HepG2 (cell line): Measurements from ENCODE around the gene SP5. TPM values are rescaled to one million over a fixed set of nuclear protein-coding genes. Genes with fewer than 3 reads are reported as not detected.

Source experiments
- CHD4 ChIP-seq: fragments of 200-600 bp; sonication (generic); IDR thresholded peaks from 2 replicates; pipeline ENCODE4 v1.7.0; 2017; ENCODE audit warnings: mild to moderate bottlenecking, low read length, borderline replicate concordance
- E2F5 ChIP-seq: sonication (generic); formaldehyde crosslinking; conservative IDR thresholded peaks from 2 replicates; pipeline ENCODE4 v1.4.0; 2020; ENCODE audit warnings: missing genetic modification reagents
- EP300 ChIP-seq, 3 experiments: sonication (generic) in 1 of 3; formaldehyde crosslinking in 1 of 3; IDR thresholded peaks; 2 replicates each; pipeline versions ENCODE4 v1.5.1 to v1.6.1; 2011 to 2020; ENCODE audit warnings: low read depth in 2 of 3, low read length in 2 of 3, borderline replicate concordance in 1 of 3, improper control_type of control experiment in 1 of 3, mild to moderate bottlenecking in 1 of 3, missing genetic modification reagents in 1 of 3, moderate library complexity in 1 of 3
- HNF4G ChIP-seq, 2 experiments: sonication (generic) in 1 of 2; formaldehyde crosslinking in 1 of 2; IDR thresholded peaks; 2 replicates each; pipeline versions ENCODE4 v1.4.0 to v1.6.1; 2011 to 2020; ENCODE audit warnings: borderline replicate concordance in 2 of 2, low read depth in 2 of 2, mild to moderate bottlenecking in 2 of 2, low read length in 1 of 2, missing genetic modification reagents in 1 of 2, moderate library complexity in 1 of 2
- MYC ChIP-seq: sonication (generic); formaldehyde crosslinking; IDR thresholded peaks from 2 replicates; pipeline ENCODE4 v1.9.0; 2021; ENCODE audit warnings: missing genetic modification reagents, borderline replicate concordance
- NRL ChIP-seq: sonication (generic); formaldehyde crosslinking; IDR thresholded peaks from 2 replicates; pipeline ENCODE4 v1.5.0; 2020; ENCODE audit warnings: missing genetic modification reagents, mild to moderate bottlenecking, moderate library complexity, borderline replicate concordance
- RELA ChIP-seq: sonication (generic); formaldehyde crosslinking; IDR thresholded peaks from 2 replicates; pipeline ENCODE4 v1.4.0; 2020; ENCODE audit warnings: missing genetic modification reagents
- TCF12 ChIP-seq, 2 experiments: fragments of 450-650 bp in 1 of 2; sonication (generic) in 1 of 2; formaldehyde crosslinking in 1 of 2; IDR thresholded peaks; 2 replicates each; pipeline versions ENCODE4 v1.6.1 to v1.8.0; 2017 to 2022; ENCODE audit warnings: antibody characterized with exemption in 1 of 2, mild to moderate bottlenecking in 1 of 2, missing genetic modification reagents in 1 of 2, moderate library complexity in 1 of 2
- ZBTB49 ChIP-seq: sonication (generic); formaldehyde crosslinking; IDR thresholded peaks from 2 replicates; pipeline ENCODE4 v1.4.0; 2020; ENCODE audit warnings: missing genetic modification reagents, borderline replicate concordance
- ZFP91 ChIP-seq: sonication (generic); formaldehyde crosslinking; IDR thresholded peaks from 2 replicates; pipeline ENCODE4 v1.9.0; 2022; ENCODE audit warnings: missing genetic modification reagents, mild to moderate bottlenecking, borderline replicate concordance
- ZNF331 ChIP-seq: sonication (generic); formaldehyde crosslinking; IDR thresholded peaks from 2 replicates; pipeline ENCODE4 v1.4.0; 2020; ENCODE audit warnings: missing genetic modification reagents
- ZNF547 ChIP-seq: sonication (generic); formaldehyde crosslinking; IDR thresholded peaks from 2 replicates; pipeline ENCODE4 v1.5.1; 2020; ENCODE audit warnings: mild to moderate bottlenecking, missing genetic modification reagents
- ZNF567 ChIP-seq: sonication (generic); formaldehyde crosslinking; IDR thresholded peaks from 2 replicates; pipeline ENCODE4 v1.8.1; 2023; ENCODE audit warnings: mild to moderate bottlenecking, missing genetic modification reagents, borderline replicate concordance
- ZNF7 ChIP-seq: IDR thresholded peaks from 2 replicates; pipeline ENCODE4 v1.6.1; 2016; ENCODE audit warnings: missing biosample characterization, missing genetic modification reagents
- polyA plus RNA-seq, 8 experiments: library from polyadenylated mRNA; depleted of rRNA in 3 of 8; stranded (reverse) in 7 of 8; unstranded in 1 of 8; fragments of >200 nt; fragmentation: Illumina TruSeq in 4 of 8; extraction: Trizol in 4 of 8; gene quantifications; 2 replicates each; pipeline versions ENCODE4 v1.2.1 to v1.2.3, GENCODE V29; 2011 to 2016; ENCODE audit warnings: low read depth in 4 of 8, missing spikeins in 1 of 8, mixed read lengths in 1 of 8; ENCODE audit not compliant: insufficient read depth in 1 of 8
- total RNA-seq, 5 experiments: library from RNA; depleted of rRNA; stranded (reverse); fragments of >200 nt; fragmentation: Illumina TruSeq; extraction: Trizol; gene quantifications; 2 replicates each; pipeline ENCODE4 v1.2.3, GENCODE V29; 2016; ENCODE audit warnings: low read depth in 1 of 5
- TF ChIP-seq, protein P1 (sequence below): sonication (generic); formaldehyde crosslinking; IDR thresholded peaks from 2 replicates; pipeline ENCODE4 v1.5.0; 2020; ENCODE audit warnings: mild to moderate bottlenecking, missing genetic modification reagents, borderline replicate concordance
- TF ChIP-seq, protein P2 (sequence below): sonication (generic); formaldehyde crosslinking; IDR thresholded peaks from 2 replicates; pipeline ENCODE4 v1.5.0; 2020; ENCODE audit warnings: mild to moderate bottlenecking, missing genetic modification reagents, moderate library complexity

SP5 gene
- total and polyA plus RNA-seq, 2 of the 13 experiments (the other 11 are each of a cell fraction or from before 2014, with no cell fraction given), result 50.8 to 119 TPM

DNA sequence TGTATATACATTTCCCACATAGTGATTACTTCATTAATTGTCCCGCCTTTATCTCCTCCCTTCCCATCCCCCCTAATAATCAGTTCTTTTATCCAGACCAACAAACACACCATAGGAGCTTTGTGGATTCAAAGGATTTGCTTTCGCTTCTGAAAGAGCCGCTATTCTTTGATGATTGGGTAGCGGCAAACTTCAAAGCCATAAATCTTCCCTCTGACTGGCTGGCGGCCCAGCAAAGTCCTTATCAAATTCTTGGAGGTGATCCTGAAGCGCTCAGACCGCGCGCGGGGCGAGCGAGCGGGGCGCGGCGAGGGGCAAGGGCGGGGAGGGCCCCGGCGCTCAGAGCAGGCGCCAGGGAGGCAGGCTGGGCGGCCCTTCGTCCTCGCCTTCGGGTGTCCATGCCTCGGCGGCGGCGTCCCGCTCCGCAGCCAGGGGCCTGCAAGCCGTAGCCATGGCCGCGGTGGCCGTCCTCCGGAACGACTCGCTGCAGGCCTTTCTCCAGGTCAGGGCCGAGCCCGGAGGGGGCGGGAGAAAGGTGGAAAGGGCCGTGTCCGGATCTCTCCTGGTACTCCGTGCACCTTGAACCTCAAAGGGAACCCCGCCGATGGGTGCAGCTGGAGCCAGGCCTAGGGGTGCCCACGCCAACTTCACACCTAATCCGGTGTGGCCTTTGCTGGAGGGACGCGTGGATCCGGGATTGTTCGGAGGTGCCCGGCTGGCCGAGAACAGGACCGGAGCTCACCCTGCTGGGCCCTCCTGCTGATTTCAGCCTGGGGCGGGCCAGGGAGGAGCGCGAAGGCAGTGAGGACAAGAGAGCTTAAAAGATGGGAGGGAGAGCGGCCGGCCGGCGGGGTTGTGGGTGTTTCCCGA lies at the start of gene SP5 (continued):
- TF ChIP-seq, protein P1, sequence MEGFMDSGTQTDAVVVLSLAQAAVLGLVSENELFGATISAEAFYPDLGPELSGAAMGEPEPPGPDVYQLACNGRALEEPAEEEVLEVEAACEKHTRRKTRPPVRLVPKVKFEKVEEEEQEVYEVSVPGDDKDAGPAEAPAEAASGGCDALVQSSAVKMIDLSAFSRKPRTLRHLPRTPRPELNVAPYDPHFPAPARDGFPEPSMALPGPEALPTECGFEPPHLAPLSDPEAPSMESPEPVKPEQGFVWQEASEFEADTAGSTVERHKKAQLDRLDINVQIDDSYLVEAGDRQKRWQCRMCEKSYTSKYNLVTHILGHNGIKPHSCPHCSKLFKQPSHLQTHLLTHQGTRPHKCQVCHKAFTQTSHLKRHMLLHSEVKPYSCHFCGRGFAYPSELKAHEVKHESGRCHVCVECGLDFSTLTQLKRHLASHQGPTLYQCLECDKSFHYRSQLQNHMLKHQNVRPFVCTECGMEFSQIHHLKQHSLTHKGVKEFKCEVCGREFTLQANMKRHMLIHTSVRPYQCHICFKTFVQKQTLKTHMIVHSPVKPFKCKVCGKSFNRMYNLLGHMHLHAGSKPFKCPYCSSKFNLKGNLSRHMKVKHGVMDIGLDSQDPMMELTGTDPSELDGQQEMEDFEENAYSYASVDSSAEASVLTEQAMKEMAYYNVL, result peak; percentile 47; the same call in 1 of the 2 replicates
- peak; percentile 64; the same call in 1 of the 2 replicates for TF ChIP-seq RELA
- peak; percentile 86 for TF ChIP-seq NRL (CRISPR knock-in tag)
- no peak for TF ChIP-seq ZBTB49
- TF ChIP-seq ZNF331 (CRISPR knock-in tag), result peak; percentile 76
- peak; percentile 82 to 97 for TF ChIP-seq EP300 (IDR thresholded peaks at IDR 0.05; ENCODE audit: low read depth in 2 of 2, low read length in 2 of 2)
- TF ChIP-seq EP300 (CRISPR knock-in tag; IDR thresholded peaks at IDR 0.05; ENCODE audit: borderline replicate concordance), result peak; percentile 84
- peak; percentile 68; the same call in 1 of the 2 replicates for TF ChIP-seq E2F5
- TF ChIP-seq ZNF567 (CRISPR knock-in tag), result no peak
- no peak for TF ChIP-seq HNF4G (IDR thresholded peaks at IDR 0.05; ENCODE audit: borderline replicate concordance, low read depth, low read length)
- no peak for TF ChIP-seq HNF4G (CRISPR knock-in tag; IDR thresholded peaks at IDR 0.05; ENCODE audit: borderline replicate concordance, low read depth)
- peak; percentile 0; the same call in 1 of the 2 replicates for TF ChIP-seq CHD4
- TF ChIP-seq ZNF7, result no peak
- TF ChIP-seq, protein P2, sequence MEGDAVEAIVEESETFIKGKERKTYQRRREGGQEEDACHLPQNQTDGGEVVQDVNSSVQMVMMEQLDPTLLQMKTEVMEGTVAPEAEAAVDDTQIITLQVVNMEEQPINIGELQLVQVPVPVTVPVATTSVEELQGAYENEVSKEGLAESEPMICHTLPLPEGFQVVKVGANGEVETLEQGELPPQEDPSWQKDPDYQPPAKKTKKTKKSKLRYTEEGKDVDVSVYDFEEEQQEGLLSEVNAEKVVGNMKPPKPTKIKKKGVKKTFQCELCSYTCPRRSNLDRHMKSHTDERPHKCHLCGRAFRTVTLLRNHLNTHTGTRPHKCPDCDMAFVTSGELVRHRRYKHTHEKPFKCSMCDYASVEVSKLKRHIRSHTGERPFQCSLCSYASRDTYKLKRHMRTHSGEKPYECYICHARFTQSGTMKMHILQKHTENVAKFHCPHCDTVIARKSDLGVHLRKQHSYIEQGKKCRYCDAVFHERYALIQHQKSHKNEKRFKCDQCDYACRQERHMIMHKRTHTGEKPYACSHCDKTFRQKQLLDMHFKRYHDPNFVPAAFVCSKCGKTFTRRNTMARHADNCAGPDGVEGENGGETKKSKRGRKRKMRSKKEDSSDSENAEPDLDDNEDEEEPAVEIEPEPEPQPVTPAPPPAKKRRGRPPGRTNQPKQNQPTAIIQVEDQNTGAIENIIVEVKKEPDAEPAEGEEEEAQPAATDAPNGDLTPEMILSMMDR (CRISPR knock-in tag), result no peak
- TF ChIP-seq ZFP91, result peak; percentile 92
- peak; percentile 59 for TF ChIP-seq ZNF547 (CRISPR knock-in tag)
- TF ChIP-seq TCF12 (IDR thresholded peaks at IDR 0.05), result no peak
- TF ChIP-seq TCF12 (CRISPR knock-in tag; IDR thresholded peaks at IDR 0.05), result peak; percentile 89; the same call in 1 of the 2 replicates
- peak; percentile 84 for TF ChIP-seq MYC (CRISPR knock-in tag)
